Cardiac septum (tissue), 1 donor: Measurements from ENCODE around the gene ADK. TPM values are rescaled to one million over a fixed set of nuclear protein-coding genes. Genes with fewer than 3 reads are reported as not detected.
"Not testable (repeated sequence)": the region's sequence is repeated elsewhere in the genome, so short reads cannot be mapped to it uniquely, and the experiment has no call there.

Experiments
- DNase-seq: peaks from one replicate; pipeline ENCODE4 v3.0.0-alpha.2; 2020; ENCODE audit warnings: low spot score
- intact Hi-C: fragments of 100-400 bp; cut with DNase I; formaldehyde crosslinking; loops from one replicate; pipeline ENCODE4 v1.14.0; 2022
- total RNA-seq: library from RNA; stranded (reverse); fragmentation: NEBNext Ultra II Directional; extraction: Animal tissue kit (Norgen Biotek cat#: 25700); gene quantifications from one replicate; pipeline ENCODE4 v1.2.1, GENCODE V29; 2021
- donor health status: DM: no; HTN: no; CAD: no.

Gene ADK
- total RNA-seq, 1 donor from 2014 or later, result 28.0 TPM

- intact Hi-C loops, result no loop called here
- no peak for DNase-seq
These were observed 285.6 kb downstream of the ADK start for GRCh38 chr10:74436523-74437170.

GRCh38 chr10:74437822-74438221 is 286.8 kb downstream of the ADK start:
- no peak for DNase-seq
- intact Hi-C loops, result no loop called here

GRCh38 chr10:74439213-74439612 is 288.2 kb downstream of the ADK start:
- DNase-seq, result no peak
- intact Hi-C loops, result no loop called here

GRCh38 chr10:74445493-74445892 is 294.5 kb downstream of the ADK start:
- intact Hi-C loops, result no loop called here
- no peak for DNase-seq

- intact Hi-C loops, result no loop called here
- no peak for DNase-seq
These were observed 299.6 kb downstream of the ADK start for GRCh38 chr10:74450602-74451001.

- intact Hi-C loops, result no loop called here
- DNase-seq, result no peak
These were observed 300.3 kb downstream of the ADK start for GRCh38 chr10:74451127-74451829.

GRCh38 chr10:74453169-74453568 is 302.1 kb downstream of the ADK start:
- no peak for DNase-seq
- intact Hi-C loops, result no loop called here

GRCh38 chr10:74457478-74457877 is 306.5 kb downstream of the ADK start:
- DNase-seq, intact Hi-C loops: not testable (repeated sequence)

- no peak for DNase-seq
- intact Hi-C loops, result no loop called here
These were observed 309.8 kb downstream of the ADK start for GRCh38 chr10:74460812-74461211.

- DNase-seq, result no peak
- intact Hi-C loops, result no loop called here
These were observed 323.1 kb downstream of the ADK start for GRCh38 chr10:74474022-74474713.

GRCh38 chr10:74476162-74476706 is 325.2 kb downstream of the ADK start:
- intact Hi-C loops, DNase-seq: not testable (repeated sequence)

- no peak for DNase-seq
- intact Hi-C loops, result no loop called here
These were observed 329.8 kb downstream of the ADK start for GRCh38 chr10:74480778-74481177.

GRCh38 chr10:74483356-74483755 is 332.3 kb downstream of the ADK start:
- intact Hi-C loops, result no loop called here
- DNase-seq, result no peak

- DNase-seq, result no peak
- intact Hi-C loops, result no loop called here
These were observed 334.3 kb downstream of the ADK start for GRCh38 chr10:74485283-74485682.

GRCh38 chr10:74486659-74487058 is 335.6 kb downstream of the ADK start:
- intact Hi-C loops, result no loop called here
- DNase-seq, result no peak

- DNase-seq, result no peak
- intact Hi-C loops, result no loop called here
These were observed 337.9 kb downstream of the ADK start for GRCh38 chr10:74488907-74489306.

GRCh38 chr10:74490551-74490950 is 339.5 kb downstream of the ADK start:
- intact Hi-C loops, result no loop called here
- no peak for DNase-seq

GRCh38 chr10:74491014-74491413 is 340.0 kb downstream of the ADK start:
- intact Hi-C loops, result no loop called here
- DNase-seq, result no peak

GRCh38 chr10:74496276-74496675 is 345.3 kb downstream of the ADK start:
- intact Hi-C loops, DNase-seq: not testable (repeated sequence)

- DNase-seq, intact Hi-C loops: not testable (repeated sequence)
These were observed 347.6 kb downstream of the ADK start for GRCh38 chr10:74498664-74499063.
